Stimulated activated CD4-positive, alpha-beta T cell treated with anti-CD3 and anti-CD28 coated beads, Interleukin-1b, Interleukin-23, amount 100 ng/mL, for 48 hours (primary cell): ENCODE data around the gene PFDN6.
"Not testable (repeated sequence)": the region's sequence is repeated elsewhere in the genome, so short reads cannot be mapped to it uniquely, and the experiment has no call there.

ENCODE experiments used
- DNase-seq: peaks from one replicate; pipeline ENCODE4 v3.0.0-alpha.2; 2020

PFDN6 gene

GRCh38 chr6:33288921-33289783 is at the start of gene PFDN6, which contains the start of gene WDR46:
TSS of gene PFDN6 (plus strand) at chr6:33289601. CDS start at chr6:33289857, 256 bp downstream.
TSS of gene WDR46 (minus strand) at chr6:33289239. CDS start at chr6:33289170, 69 bp downstream.
- DNase-seq, result peak; percentile 84

GRCh38 chr6:33241968-33242367 is 47.4 kb upstream of the PFDN6 start:
- DNase-seq, result no peak

GRCh38 chr6:33243476-33243875 is 45.9 kb upstream of the PFDN6 start:
- DNase-seq, result no peak

- DNase-seq, result peak; percentile 90
Measured at GRCh38 chr6:33247977-33248642, 41.3 kb upstream of the PFDN6 start.

GRCh38 chr6:33248643-33248931 is 40.8 kb upstream of the PFDN6 start:
- no peak for DNase-seq

GRCh38 chr6:33248932-33249731 is 40.3 kb upstream of the PFDN6 start:
- DNase-seq, result peak; percentile 97

GRCh38 chr6:33249732-33250630 is 39.4 kb upstream of the PFDN6 start:
- peak; percentile 50 for DNase-seq

- DNase-seq, result no peak
Measured at GRCh38 chr6:33250731-33251130, 38.7 kb upstream of the PFDN6 start.

- no peak for DNase-seq
Measured at GRCh38 chr6:33251395-33252012, 37.9 kb upstream of the PFDN6 start.

GRCh38 chr6:33252759-33253158 is 36.6 kb upstream of the PFDN6 start:
- DNase-seq, result no peak

GRCh38 chr6:33254591-33254990 is 34.8 kb upstream of the PFDN6 start:
- DNase-seq, result no peak

- no peak for DNase-seq
Measured at GRCh38 chr6:33259032-33259431, 30.4 kb upstream of the PFDN6 start.

GRCh38 chr6:33262490-33262889 is 26.9 kb upstream of the PFDN6 start:
- not testable (repeated sequence) for DNase-seq

GRCh38 chr6:33264015-33264414 is 25.4 kb upstream of the PFDN6 start:
- DNase-seq, result no peak

GRCh38 chr6:33271117-33271467 is 18.3 kb upstream of the PFDN6 start:
- DNase-seq, result no peak

GRCh38 chr6:33271468-33272274 is 17.7 kb upstream of the PFDN6 start, which contains the start of the genes RPS18 and VPS52:
TSS of gene RPS18 (plus strand) at chr6:33272075. CDS start at chr6:33272120, 45 bp downstream.
TSS of gene VPS52 (minus strand) at chr6:33271876. CDS start at chr6:33271675, 201 bp downstream.
- peak; percentile 93 for DNase-seq

- no peak for DNase-seq
Measured at GRCh38 chr6:33272275-33273128, 16.9 kb upstream of the PFDN6 start.

GRCh38 chr6:33273129-33273923 is 16.1 kb upstream of the PFDN6 start:
- no peak for DNase-seq
